ENCODE results near the gene CEACAM8.

DNA sequence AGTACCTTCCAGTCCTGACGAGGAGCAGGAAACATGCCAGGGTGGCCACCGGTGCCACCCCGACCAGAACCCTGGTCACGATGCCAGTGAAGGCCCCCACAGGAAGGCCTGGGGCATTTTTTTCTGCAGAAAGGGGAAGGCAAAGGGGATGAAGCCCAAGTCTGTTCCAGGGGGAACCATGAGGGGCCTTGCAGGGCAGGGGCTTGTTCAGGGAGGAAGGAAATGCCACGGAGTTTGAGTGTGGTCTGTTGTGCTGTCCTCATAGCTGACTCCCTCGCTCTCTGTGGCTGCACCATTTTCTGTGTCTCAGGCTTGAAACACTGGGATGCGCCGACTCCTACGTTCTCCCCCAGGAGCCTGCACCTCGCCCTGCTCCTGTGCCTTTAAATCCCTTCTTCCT lies 38.9 kb downstream of the CEACAM8 start:
- TF ChIP-seq, protein P1, sequence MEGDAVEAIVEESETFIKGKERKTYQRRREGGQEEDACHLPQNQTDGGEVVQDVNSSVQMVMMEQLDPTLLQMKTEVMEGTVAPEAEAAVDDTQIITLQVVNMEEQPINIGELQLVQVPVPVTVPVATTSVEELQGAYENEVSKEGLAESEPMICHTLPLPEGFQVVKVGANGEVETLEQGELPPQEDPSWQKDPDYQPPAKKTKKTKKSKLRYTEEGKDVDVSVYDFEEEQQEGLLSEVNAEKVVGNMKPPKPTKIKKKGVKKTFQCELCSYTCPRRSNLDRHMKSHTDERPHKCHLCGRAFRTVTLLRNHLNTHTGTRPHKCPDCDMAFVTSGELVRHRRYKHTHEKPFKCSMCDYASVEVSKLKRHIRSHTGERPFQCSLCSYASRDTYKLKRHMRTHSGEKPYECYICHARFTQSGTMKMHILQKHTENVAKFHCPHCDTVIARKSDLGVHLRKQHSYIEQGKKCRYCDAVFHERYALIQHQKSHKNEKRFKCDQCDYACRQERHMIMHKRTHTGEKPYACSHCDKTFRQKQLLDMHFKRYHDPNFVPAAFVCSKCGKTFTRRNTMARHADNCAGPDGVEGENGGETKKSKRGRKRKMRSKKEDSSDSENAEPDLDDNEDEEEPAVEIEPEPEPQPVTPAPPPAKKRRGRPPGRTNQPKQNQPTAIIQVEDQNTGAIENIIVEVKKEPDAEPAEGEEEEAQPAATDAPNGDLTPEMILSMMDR (IDR thresholded peaks at IDR 0.05; ENCODE audit: insufficient read depth, low read depth, low read length) = no peak
- TF ChIP-seq EZH2 (IDR thresholded peaks at IDR 0.05; ENCODE audit: insufficient read depth, low read length) = no peak
